ENCODE measurements around the gene TMEM208. TPM values are rescaled to one million over a fixed set of nuclear protein-coding genes. Genes with fewer than 3 reads are reported as not detected.

Gene TMEM208
- total RNA-seq, 1 experiment from 2014 or later = 44.4 TPM

GRCh38 chr16:67233596-67233995, 6.7 kb downstream of the TMEM208 start:
- no peak for DNase-seq (ENCODE audit: unreplicated experiment)
- Mint-ChIP-seq H3K27ac (ENCODE audit: low read depth, unreplicated experiment) (no peak overlapping the region), H3K4me3 (ENCODE audit: unreplicated experiment) (no peak overlapping the region), H3K36me3 (ENCODE audit: insufficient read depth, unreplicated experiment) (peaks cover 53% of the 10 kb centered on the region), H3K27me3 (ENCODE audit: insufficient read depth, unreplicated experiment) (no peaks in the 10 kb centered on the region), H3K4me1 (ENCODE audit: insufficient read depth, unreplicated experiment) (peaks cover 10% of the 10 kb centered on the region), H3K9me3 (ENCODE audit: unreplicated experiment) (no peaks in the 10 kb centered on the region)
- CTCF ChIA-PET = interaction anchor here (1.1 to 1.4 kb wide), 4 partner anchors 13 to 52 kb away, joined by 3 to 7 read pairs (median 4); no protein-coding TSS in a partner anchor
- intact Hi-C loops (cut with micrococcal nuclease) = no loop called here
- BruUV-seq (replicated peaks) = no TSS peak
- no peak for TF ChIP-seq CTCF (IDR thresholded peaks at IDR 0.05; ENCODE audit: unreplicated experiment)
- POLR2A ChIA-PET = interaction anchor here (0.6 to 1.5 kb wide), 5 partner anchors 10 to 40 kb away, joined by 3 read pairs; no protein-coding TSS in a partner anchor

DNA sequence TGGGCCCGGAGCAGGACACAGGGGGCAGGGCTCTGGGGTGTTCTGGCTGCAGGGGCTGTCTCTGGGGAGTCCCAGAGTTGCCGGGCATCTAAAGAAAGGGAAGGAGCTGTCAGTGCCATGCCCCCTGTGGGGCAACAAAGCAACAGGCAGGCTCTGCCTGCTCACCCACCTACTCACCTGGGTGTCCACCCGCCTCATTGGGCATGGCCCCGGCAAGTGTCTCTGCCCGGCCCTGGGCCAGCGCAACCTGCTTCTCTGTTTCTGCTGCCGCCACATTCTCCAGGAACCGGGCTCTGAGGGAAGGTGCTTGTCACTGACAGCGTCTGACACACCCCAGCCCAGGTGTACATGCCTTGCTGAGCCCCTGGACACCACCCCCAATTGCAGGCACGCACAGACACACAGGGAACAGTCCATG, 7.3 kb downstream of the TMEM208 start:
- peaks cover 10% of the 10 kb centered on the region for H3K4me1 Mint-ChIP-seq (ENCODE audit: insufficient read depth, unreplicated experiment)
- no peaks in the 10 kb centered on the region for H3K9me3 Mint-ChIP-seq (ENCODE audit: unreplicated experiment)
- DNase-seq (ENCODE audit: unreplicated experiment) = no peak
- H3K36me3 Mint-ChIP-seq (ENCODE audit: insufficient read depth, unreplicated experiment) = peaks cover 47% of the 10 kb centered on the region
- H3K27me3 Mint-ChIP-seq (ENCODE audit: insufficient read depth, unreplicated experiment) = no peaks in the 10 kb centered on the region
- intact Hi-C loops (cut with micrococcal nuclease) = no loop called here
- ChIA-PET POLR2A (interaction anchor here (1.1 to 1.6 kb wide), 2 partner anchors 12 to 22 kb away, joined by 3 to 9 read pairs; partner anchors contain the start of gene FHOD1), CTCF (interaction anchor here (1.1 to 1.2 kb wide), 2 partner anchors 26 to 32 kb away, joined by 3 read pairs; no protein-coding TSS in a partner anchor)
- TF ChIP-seq CTCF (IDR thresholded peaks at IDR 0.05; ENCODE audit: unreplicated experiment) = no peak
- no peak overlapping the region for H3K4me3 Mint-ChIP-seq (ENCODE audit: unreplicated experiment)
- no peak overlapping the region for H3K27ac Mint-ChIP-seq (ENCODE audit: low read depth, unreplicated experiment)
- BruUV-seq (replicated peaks) = no TSS peak

GRCh38 chr16:67235816-67236562, 9.1 kb downstream of the TMEM208 start:
- TF ChIP-seq CTCF (IDR thresholded peaks at IDR 0.05; ENCODE audit: unreplicated experiment) = no peak
- DNase-seq (ENCODE audit: unreplicated experiment) = no peak
- H3K9me3 Mint-ChIP-seq (ENCODE audit: unreplicated experiment) = no peaks in the 10 kb centered on the region
- intact Hi-C loops (cut with micrococcal nuclease) = no loop called here
- H3K4me3 Mint-ChIP-seq (ENCODE audit: unreplicated experiment) = no peak overlapping the region
- peaks cover 6% of the 10 kb centered on the region for H3K4me1 Mint-ChIP-seq (ENCODE audit: insufficient read depth, unreplicated experiment)
- no peaks in the 10 kb centered on the region for H3K27me3 Mint-ChIP-seq (ENCODE audit: insufficient read depth, unreplicated experiment)
- ChIA-PET POLR2A (interaction anchor here (0.8 to 4.2 kb wide), 5 partner anchors 8 to 17 kb away, joined by 3 to 22 read pairs (median 4); partner anchors contain the start of genes FHOD1 and TMEM208), CTCF (interaction anchor here (0.6 to 1.4 kb wide), 2 partner anchors 9 to 51 kb away, joined by 4 read pairs; partner anchors contain the start of gene TMEM208)
- peaks cover 42% of the 10 kb centered on the region for H3K36me3 Mint-ChIP-seq (ENCODE audit: insufficient read depth, unreplicated experiment)
- no TSS peak for BruUV-seq (replicated peaks)
- peak overlapping the region; percentile 17 for H3K27ac Mint-ChIP-seq (ENCODE audit: low read depth, unreplicated experiment)

GRCh38 chr16:67236563-67237395, 9.8 kb downstream of the TMEM208 start:
- CTCF ChIA-PET = interaction anchor here (1.4 kb wide), 1 partner anchor 9 kb away, joined by 4 read pairs; the partner anchor contains the start of gene TMEM208
- H3K27me3 Mint-ChIP-seq (ENCODE audit: insufficient read depth, unreplicated experiment) = no peaks in the 10 kb centered on the region
- TF ChIP-seq CTCF (IDR thresholded peaks at IDR 0.05; ENCODE audit: unreplicated experiment) = no peak
- no peaks in the 10 kb centered on the region for H3K9me3 Mint-ChIP-seq (ENCODE audit: unreplicated experiment)
- no TSS peak for BruUV-seq (replicated peaks)
- intact Hi-C loops (cut with micrococcal nuclease) = no loop called here
- peaks cover 13% of the 10 kb centered on the region for H3K4me1 Mint-ChIP-seq (ENCODE audit: insufficient read depth, unreplicated experiment)
- peaks cover 48% of the 10 kb centered on the region for H3K36me3 Mint-ChIP-seq (ENCODE audit: insufficient read depth, unreplicated experiment)
- POLR2A ChIA-PET = interaction anchor here (0.8 to 4.2 kb wide), 3 partner anchors 9 to 18 kb away, joined by 3 to 22 read pairs (median 4); partner anchors contain the start of gene TMEM208
- H3K27ac Mint-ChIP-seq (ENCODE audit: low read depth, unreplicated experiment) = no peak overlapping the region
- no peak overlapping the region for H3K4me3 Mint-ChIP-seq (ENCODE audit: unreplicated experiment)
- peak; percentile 70 for DNase-seq (ENCODE audit: unreplicated experiment)
